ENCODE measurements around the gene TSPOAP1.

- TF ChIP-seq CTCF (conservative IDR thresholded peaks at IDR 0.05; ENCODE audit: low read length) (no peak), EZH2phosphoT487 (IDR thresholded peaks at IDR 0.05; ENCODE audit: borderline replicate concordance) (no peak)
Observed at GRCh38 chr17:58324056-58324408, 4.6 kb downstream of the TSPOAP1 start.
